ENCODE measurements around the gene DSE. TPM values are rescaled to one million over a fixed set of nuclear protein-coding genes. Genes with fewer than 3 reads are reported as not detected.

The DSE gene
- polyA plus RNA-seq, 6 donors from 2014 or later, result 6.9 to 28.5 (median 21.2) TPM

DNA sequence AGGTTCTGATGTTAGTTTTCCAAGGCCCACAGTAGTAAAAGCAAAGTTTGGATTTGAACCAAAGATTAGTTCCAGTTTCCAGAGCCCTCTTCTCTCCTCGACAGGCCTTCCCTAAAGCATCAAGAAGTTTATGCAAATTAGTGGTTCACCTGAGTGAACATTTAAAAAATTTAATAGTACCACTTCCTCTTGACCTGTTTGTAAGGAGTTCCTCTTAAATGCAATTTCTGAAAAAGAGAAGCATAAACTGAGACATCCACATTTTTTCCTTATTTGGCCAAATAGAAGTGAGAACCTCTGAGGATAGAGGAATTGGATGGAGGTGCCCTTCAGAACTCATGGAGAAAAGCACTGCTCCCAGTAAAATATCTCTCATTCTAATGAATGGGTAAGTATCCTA, 1.2 kb upstream of the DSE start:
- Mint-ChIP-seq H3K27ac (peak overlapping the region; percentile 61 to 96 (median 85)), H3K4me3 (peak overlapping the region; percentile 90 to 96 (median 92)), H3K27me3 (no peaks in the 10 kb centered on the region), H3K36me3 (no peaks in the 10 kb centered on the region), H3K9me3 (no peaks in the 10 kb centered on the region), H3K4me1 (peaks cover 18 to 47% (median 25%) of the 10 kb centered on the region in 3 donors)
- ATAC-seq (ENCODE audit: low read depth in 2 of 2) (peak; percentile 79 to 81), DNase-seq (peak; percentile 79)

DNA sequence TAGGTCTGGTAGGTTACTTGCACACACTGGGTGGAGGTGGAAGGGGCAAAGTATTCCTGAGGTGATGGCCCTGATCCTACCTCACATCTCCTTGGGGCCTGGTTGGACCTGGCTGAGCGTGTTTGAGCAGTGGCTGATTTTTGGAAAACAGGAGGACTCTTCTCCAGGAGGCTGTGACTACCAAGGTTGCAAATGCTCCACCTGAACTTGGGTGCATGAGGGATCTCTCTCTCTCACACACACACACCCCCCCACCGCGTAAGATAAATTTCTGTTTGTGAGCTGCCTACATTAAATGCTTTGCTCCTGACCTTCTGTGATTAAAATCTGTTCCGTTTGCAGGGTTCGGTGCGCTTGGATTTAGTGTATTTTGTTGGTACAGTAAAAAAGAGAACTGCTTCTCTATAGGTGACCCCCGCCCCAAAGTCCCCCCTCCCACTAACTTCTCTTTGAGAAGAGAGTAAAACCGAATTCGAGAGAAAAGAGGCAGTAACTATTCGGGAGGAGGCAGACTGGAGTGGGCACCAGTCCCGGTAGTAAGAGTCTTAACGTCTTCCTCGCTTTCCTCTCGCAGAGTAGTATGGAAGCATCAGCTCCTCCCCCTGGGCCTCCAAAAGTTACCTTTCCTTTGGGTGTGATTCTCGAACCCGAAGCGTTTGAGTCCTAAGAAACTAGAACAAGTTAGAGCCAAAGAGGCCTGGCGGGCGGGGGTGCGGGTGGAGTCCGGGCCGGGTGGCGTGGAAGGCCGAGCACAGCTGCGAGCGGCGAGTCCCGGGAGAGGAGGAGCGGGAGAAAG, 585 bp upstream of the DSE start:
- no peaks in the 10 kb centered on the region for H3K9me3 Mint-ChIP-seq
- ATAC-seq (ENCODE audit: low read depth in 2 of 2), result peak; percentile 47 to 52

DNA sequence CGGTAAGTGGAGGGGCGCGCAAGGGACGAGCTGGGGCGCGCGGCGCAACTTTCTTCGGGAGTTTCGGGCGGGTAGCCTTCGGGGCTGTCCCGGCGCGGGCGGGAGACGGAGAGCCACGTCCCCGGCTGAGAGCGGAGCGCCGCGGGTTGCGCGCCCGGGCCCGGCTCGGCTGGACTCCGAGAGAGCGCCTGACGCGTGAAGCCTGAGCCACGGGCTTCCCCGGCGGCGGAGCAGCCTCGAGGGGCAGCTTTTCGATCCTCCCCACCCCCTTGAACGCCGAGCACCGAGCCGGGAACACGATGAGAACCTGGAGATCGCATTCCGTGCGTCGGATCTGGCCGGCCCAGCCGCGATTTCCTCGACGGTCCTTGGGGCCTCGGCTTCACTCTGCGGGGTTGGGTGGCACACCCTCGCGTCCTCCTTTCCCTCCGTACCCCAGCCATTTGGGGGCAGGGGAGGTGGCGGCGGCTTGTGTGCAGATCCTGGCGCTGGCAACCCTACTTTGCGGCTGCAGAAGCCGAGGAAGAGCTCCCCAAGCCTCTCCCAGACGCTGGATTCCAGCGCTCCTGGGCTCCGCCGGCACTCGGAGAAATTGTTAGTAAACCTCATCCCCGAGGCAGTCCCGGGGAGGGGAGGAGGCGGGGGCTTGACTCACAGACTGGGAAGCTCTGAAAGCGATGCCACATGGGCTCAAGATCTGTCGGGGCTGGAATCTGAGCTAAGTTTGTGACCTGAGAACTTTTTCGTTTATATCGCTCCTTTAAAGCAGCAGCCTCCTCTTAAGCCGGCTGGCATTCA, 572 bp downstream of the DSE start:
- peak overlapping the region; percentile 38 to 90 (median 77) for H3K27ac Mint-ChIP-seq
- ATAC-seq (ENCODE audit: low read depth in 2 of 2) (peak; percentile 30 to 45), DNase-seq (peak; percentile 40)
- H3K27me3 Mint-ChIP-seq, result no peaks in the 10 kb centered on the region
- H3K36me3 Mint-ChIP-seq, result no peaks in the 10 kb centered on the region
- H3K4me3 Mint-ChIP-seq, result peak overlapping the region; percentile 90 to 96 (median 92)
- no peaks in the 10 kb centered on the region for H3K9me3 Mint-ChIP-seq
- peaks cover 18 to 47% (median 25%) of the 10 kb centered on the region in 3 donors for H3K4me1 Mint-ChIP-seq

More for the DNA sequence above, 585 bp upstream of the DSE start:
- Mint-ChIP-seq H3K4me3 (peak overlapping the region; percentile 90 to 96 (median 92)), H3K4me1 (peaks cover 18 to 47% (median 25%) of the 10 kb centered on the region in 3 donors), H3K27ac (peak overlapping the region; percentile 61 to 96 (median 85)), H3K27me3 (no peaks in the 10 kb centered on the region), H3K36me3 (no peaks in the 10 kb centered on the region)
- DNase-seq, result no peak

DNA sequence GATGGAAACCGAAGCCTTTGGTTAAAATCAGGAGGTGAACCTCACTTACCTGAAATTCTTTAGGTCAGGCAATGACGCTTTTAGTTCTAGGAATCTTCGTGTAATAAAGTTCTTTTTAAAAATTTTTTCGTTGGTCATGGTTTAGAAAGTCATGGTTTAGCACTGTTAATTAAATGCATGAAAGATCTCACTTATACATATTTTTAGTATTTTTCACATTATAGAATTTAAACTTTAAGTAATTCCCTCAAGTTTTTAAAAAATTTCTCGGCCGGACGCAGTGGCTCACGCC, 1.1 kb downstream of the DSE start:
- H3K27ac Mint-ChIP-seq, result peak overlapping the region in 2 of 6 donors; percentile 20 to 38
- H3K4me3 Mint-ChIP-seq, result peak overlapping the region; percentile 90 to 96 (median 92)
- H3K36me3 Mint-ChIP-seq, result no peaks in the 10 kb centered on the region
- H3K4me1 Mint-ChIP-seq, result peaks cover 18 to 47% (median 27%) of the 10 kb centered on the region in 3 donors
- no peaks in the 10 kb centered on the region for H3K27me3 Mint-ChIP-seq
- no peaks in the 10 kb centered on the region for H3K9me3 Mint-ChIP-seq
- no peak for DNase-seq
- no peak for ATAC-seq (ENCODE audit: low read depth in 2 of 2)

DNA sequence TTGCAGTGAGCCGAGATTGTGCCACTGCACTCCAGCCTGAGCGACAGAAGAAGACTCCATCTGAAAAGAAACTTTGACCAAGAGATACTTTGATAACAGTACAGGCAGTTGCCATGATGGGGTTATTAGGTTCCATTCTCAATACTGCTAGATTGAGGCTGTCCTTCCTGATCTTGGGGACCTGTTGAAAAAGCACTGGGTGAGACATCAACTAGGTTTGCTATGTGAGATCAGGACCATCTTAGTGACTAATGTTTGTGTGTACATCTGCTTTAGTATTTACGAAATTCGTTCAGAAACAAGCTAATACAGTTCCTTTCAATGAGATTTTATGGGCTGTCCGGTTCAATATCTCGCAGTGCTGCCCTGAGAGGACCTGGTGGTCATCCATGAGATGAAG, 2.6 kb downstream of the DSE start:
- H3K4me1 Mint-ChIP-seq, result peaks cover 14 to 41% (median 32%) of the 10 kb centered on the region in 3 donors

DNA sequence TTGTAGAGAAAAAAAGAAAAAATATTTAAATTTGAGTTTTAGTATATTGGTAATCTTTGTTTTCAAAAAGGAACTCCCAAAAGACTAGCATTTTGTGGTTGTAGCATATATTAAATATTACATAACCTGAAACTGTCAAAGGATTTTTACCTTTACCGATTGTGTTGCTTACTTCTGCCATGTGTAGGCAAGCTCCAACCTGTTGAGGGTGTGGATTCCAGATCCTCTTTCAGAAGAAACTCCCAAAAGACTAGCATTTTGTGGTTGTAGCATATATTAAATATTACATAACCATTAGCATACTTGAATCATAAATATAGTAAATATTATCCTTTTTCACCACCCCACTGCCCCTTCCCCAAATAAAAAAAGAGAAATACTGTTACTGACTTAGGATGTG, 3.2 kb downstream of the DSE start:
- DNase-seq, result no peak

More for the DNA sequence above, 2.6 kb downstream of the DSE start:
- ATAC-seq (ENCODE audit: low read depth in 2 of 2) (no peak), DNase-seq (no peak)
- no peaks in the 10 kb centered on the region for H3K9me3 Mint-ChIP-seq
- H3K36me3 Mint-ChIP-seq, result no peaks in the 10 kb centered on the region
- H3K27me3 Mint-ChIP-seq, result no peaks in the 10 kb centered on the region
- H3K4me3 Mint-ChIP-seq, result peak overlapping the region in 4 of 8 donors; percentile 6 to 96 (median 70)
- peak overlapping the region in 1 of 6 donors; percentile 41 for H3K27ac Mint-ChIP-seq

DNA sequence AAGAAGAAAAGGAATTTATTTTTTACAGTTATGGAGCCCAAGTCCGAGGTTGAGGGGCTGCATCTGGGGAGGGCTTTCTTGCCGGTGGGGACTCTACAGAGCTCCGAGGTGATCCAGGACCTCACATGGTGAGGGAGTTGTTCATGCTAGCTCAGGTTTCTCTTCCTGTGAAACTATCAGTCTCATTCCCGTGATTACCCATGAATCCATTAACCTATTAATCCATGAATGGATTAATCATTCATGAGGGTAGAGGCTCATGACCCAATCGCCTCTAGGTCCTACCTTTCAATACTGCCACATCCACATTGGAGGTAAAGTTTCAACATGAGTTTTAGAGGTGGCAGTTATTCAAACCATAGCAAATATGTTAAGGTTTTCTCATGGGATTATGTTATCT, 3.8 kb downstream of the DSE start:
- Mint-ChIP-seq H3K36me3 (no peaks in the 10 kb centered on the region), H3K27me3 (no peaks in the 10 kb centered on the region), H3K4me3 (peak overlapping the region in 2 of 8 donors; percentile 1 to 25), H3K4me1 (peaks cover 9 to 32% (median 27%) of the 10 kb centered on the region in 3 donors), H3K27ac (no peak overlapping the region), H3K9me3 (no peaks in the 10 kb centered on the region)
- DNase-seq (no peak), ATAC-seq (ENCODE audit: low read depth in 2 of 2) (no peak)

More for the DNA sequence above, 3.2 kb downstream of the DSE start:
- H3K27me3 Mint-ChIP-seq, result no peaks in the 10 kb centered on the region
- peaks cover 11 to 38% (median 32%) of the 10 kb centered on the region in 3 donors for H3K4me1 Mint-ChIP-seq
- no peak for ATAC-seq (ENCODE audit: low read depth in 2 of 2)
- peak overlapping the region in 1 of 8 donors; percentile 25 for H3K4me3 Mint-ChIP-seq
- H3K36me3 Mint-ChIP-seq, result no peaks in the 10 kb centered on the region
- no peak overlapping the region for H3K27ac Mint-ChIP-seq
- no peaks in the 10 kb centered on the region for H3K9me3 Mint-ChIP-seq

DNA sequence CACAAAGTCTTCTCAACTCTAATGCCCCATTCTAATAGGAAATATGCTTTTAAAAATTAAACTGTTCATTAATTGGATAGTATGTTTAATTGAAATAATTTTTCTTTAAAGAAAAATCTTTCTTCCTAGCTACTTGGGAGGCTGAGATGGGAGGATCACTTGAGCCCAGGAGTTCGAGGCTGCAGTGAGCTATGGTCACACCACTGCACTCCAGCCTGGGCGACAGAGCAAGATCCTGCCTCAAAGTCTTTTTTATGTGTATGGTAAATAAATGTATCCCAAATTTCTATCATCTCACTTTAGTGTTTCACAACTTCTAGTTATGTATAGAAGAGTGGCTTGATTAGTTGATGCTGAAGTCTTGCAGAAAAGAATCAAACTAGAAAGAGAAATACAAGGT, 4.5 kb downstream of the DSE start:
- H3K4me3 Mint-ChIP-seq, result no peak overlapping the region
- no peak for DNase-seq
- no peak for ATAC-seq (ENCODE audit: low read depth in 2 of 2)
- H3K4me1 Mint-ChIP-seq, result peaks cover 2 to 28% (median 24%) of the 10 kb centered on the region in 3 donors
- no peaks in the 10 kb centered on the region for H3K36me3 Mint-ChIP-seq
- H3K27me3 Mint-ChIP-seq, result no peaks in the 10 kb centered on the region
- H3K9me3 Mint-ChIP-seq, result no peaks in the 10 kb centered on the region
- H3K27ac Mint-ChIP-seq, result no peak overlapping the region

DNA sequence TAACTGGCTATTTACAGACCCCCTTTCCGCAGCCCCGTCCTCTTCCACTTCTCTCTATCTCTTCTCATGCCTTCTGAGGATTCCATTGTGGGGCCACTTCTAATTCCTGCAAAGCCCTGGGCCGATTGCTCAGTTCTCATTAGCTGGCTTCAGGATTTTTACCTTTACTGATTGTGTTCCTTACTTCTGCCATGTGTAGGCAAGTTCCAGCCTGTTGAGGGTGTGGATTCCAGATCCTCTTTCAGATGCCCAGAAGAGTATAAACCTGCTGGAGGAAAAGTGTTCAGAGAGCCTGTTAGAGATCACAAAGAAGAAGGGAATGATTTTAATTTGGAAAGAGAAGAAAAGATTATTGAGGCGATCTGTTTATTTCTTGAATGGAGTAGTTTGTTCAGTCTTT, 5.4 kb downstream of the DSE start:
- Mint-ChIP-seq H3K9me3 (no peaks in the 10 kb centered on the region), H3K4me1 (peaks cover 0 to 29% (median 24%) of the 10 kb centered on the region in 3 donors), H3K27ac (peak overlapping the region in 1 of 6 donors; percentile 19), H3K36me3 (no peaks in the 10 kb centered on the region), H3K27me3 (no peaks in the 10 kb centered on the region), H3K4me3 (peak overlapping the region in 1 of 8 donors; percentile 42)
- ATAC-seq (ENCODE audit: low read depth in 2 of 2) (no peak), DNase-seq (no peak)

DNA sequence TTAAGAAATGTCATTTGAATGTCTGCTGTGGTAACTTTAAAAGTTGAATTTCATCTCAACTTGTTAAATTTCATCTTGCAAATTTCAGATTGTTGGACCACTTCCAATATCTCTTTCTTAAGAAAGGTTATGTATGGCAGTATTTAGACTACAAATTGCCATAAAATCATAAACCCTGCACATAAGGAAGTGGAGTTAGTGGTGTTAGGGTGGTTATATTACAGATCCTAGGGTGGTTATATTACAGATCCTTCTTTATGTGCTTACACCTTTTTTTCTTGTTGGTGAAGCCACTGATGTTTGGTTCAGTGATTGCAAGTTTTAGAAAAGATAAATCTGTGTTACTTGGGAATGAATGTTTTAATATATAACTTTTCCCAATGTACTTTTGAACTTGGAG, 9.0 kb downstream of the DSE start:
- DNase-seq (no peak), ATAC-seq (ENCODE audit: low read depth in 2 of 2) (no peak)
- peaks cover 1 to 22% (median 10%) of the 10 kb centered on the region in 3 donors for H3K4me1 Mint-ChIP-seq
- H3K27me3 Mint-ChIP-seq, result no peaks in the 10 kb centered on the region
- H3K4me3 Mint-ChIP-seq, result no peak overlapping the region
- no peak overlapping the region for H3K27ac Mint-ChIP-seq
- no peaks in the 10 kb centered on the region for H3K36me3 Mint-ChIP-seq
- no peaks in the 10 kb centered on the region for H3K9me3 Mint-ChIP-seq

DNA sequence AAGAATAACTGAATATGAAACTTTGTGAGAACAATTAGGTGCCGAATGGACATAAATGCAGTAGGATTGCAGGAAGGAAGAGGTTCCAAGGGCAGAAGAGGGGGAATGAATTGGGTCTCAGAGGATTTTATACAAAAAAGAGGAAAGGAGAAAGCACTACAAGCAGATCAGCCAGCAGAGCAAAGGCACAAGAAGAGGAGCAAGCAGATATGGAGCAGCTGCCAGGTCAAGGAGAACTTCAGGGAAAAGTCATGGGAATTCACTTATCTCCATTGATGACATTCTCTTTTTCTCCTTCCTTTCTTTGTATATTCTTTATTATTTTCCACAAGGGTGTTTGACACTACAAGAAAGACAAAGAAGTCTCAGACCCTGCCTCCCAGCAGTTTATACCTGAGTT, 9.6 kb downstream of the DSE start:
- ATAC-seq (ENCODE audit: low read depth in 2 of 2) (no peak), DNase-seq (no peak)
- H3K9me3 Mint-ChIP-seq, result no peaks in the 10 kb centered on the region
- H3K27me3 Mint-ChIP-seq, result no peaks in the 10 kb centered on the region
- H3K4me3 Mint-ChIP-seq, result no peak overlapping the region
- H3K27ac Mint-ChIP-seq, result peak overlapping the region in 1 of 6 donors; percentile 41
- H3K36me3 Mint-ChIP-seq, result no peaks in the 10 kb centered on the region
- peaks cover 7 to 28% (median 13%) of the 10 kb centered on the region in 3 donors for H3K4me1 Mint-ChIP-seq

DNA sequence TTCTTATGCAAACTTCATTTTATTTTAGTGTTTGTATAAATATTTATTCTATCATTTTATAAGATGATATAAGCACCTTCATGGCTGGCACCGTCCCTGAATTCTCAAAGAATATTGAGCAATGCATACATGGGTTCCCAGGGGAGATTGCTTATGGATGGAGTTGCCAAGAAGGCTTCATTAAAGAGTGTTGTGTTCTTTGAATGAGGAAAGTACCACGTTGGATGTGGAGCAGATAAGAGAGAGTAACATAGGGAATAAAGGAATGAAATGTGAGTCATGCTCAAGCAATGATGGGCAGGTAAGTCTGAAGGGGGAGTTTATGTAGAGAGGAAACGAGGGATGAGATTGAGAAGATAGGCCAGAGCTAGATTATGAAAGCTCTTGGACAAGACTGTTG, 10.3 kb downstream of the DSE start:
- Mint-ChIP-seq H3K4me1 (peaks cover 8 to 30% (median 16%) of the 10 kb centered on the region in 3 donors), H3K9me3 (no peaks in the 10 kb centered on the region), H3K36me3 (no peaks in the 10 kb centered on the region), H3K27me3 (no peaks in the 10 kb centered on the region), H3K27ac (no peak overlapping the region), H3K4me3 (no peak overlapping the region)
- ATAC-seq (ENCODE audit: low read depth in 2 of 2) (no peak), DNase-seq (no peak)

DNA sequence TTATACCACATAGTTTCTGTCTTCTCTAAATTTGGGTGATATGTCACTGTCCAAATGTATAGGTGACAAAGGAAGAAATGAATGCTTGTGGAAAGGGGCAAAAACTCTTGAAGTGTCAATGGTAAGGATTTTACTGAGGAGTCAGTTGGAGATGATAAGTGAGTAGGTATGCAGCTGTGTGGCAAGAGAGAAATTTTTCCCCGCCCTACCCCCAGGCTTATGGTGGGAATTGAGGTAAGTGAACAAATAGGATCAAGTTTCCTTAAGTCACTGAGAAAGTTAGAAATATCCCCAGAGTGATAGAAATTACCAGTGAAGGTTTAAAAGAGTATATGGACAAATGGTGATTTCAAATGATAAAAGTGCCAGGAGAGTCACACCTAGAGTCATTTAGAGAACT, 11.8 kb downstream of the DSE start:
- peak overlapping the region in 1 of 6 donors; percentile 65 for H3K27ac Mint-ChIP-seq
- H3K4me3 Mint-ChIP-seq, result no peak overlapping the region
- H3K9me3 Mint-ChIP-seq, result no peaks in the 10 kb centered on the region
- DNase-seq (no peak), ATAC-seq (ENCODE audit: low read depth in 2 of 2) (no peak)
- H3K36me3 Mint-ChIP-seq, result no peaks in the 10 kb centered on the region
- H3K4me1 Mint-ChIP-seq, result peaks cover 16 to 31% (median 25%) of the 10 kb centered on the region in 3 donors
- H3K27me3 Mint-ChIP-seq, result no peaks in the 10 kb centered on the region
